M059J (cell line): ENCODE data around the gene ANKRD29. TPM values are rescaled to one million over a fixed set of nuclear protein-coding genes. Genes with fewer than 3 reads are reported as not detected.

ENCODE experiments used
- DNase-seq: peaks from one replicate; pipeline ENCODE4 v3.0.0-alpha.2; 2012; ENCODE audit warnings: low read depth
- total RNA-seq: library from RNA; depleted of rRNA; stranded (reverse); fragments of >200 nt; shearing (Covaris generic); gene quantifications from 2 replicates; pipeline ENCODE4 v1.2.3, GENCODE V29; 2014; rRNA removed

The ANKRD29 gene
- total RNA-seq = 8.3 and 10.6 TPM in 2 replicates

GRCh38 chr18:23662309-23663263 is at the start of gene ANKRD29:
Gene ANKRD29 (minus strand): TSS chr18:23662911. CDS start chr18:23662730, 181 bp downstream.
- DNase-seq = peak; percentile 52

GRCh38 chr18:23712445-23712844 is 49.7 kb upstream of the ANKRD29 start:
- DNase-seq = peak; percentile 51

- DNase-seq = no peak
Observed at GRCh38 chr18:23711426-23711825, 48.7 kb upstream of the ANKRD29 start.

GRCh38 chr18:23710946-23711345 is 48.2 kb upstream of the ANKRD29 start:
- no peak for DNase-seq

GRCh38 chr18:23710068-23710527 is 47.4 kb upstream of the ANKRD29 start:
- peak; percentile 93 for DNase-seq

- no peak for DNase-seq
Observed at GRCh38 chr18:23706971-23707640, 44.4 kb upstream of the ANKRD29 start.

- DNase-seq = no peak
Observed at GRCh38 chr18:23704806-23705205, 42.1 kb upstream of the ANKRD29 start.

- no peak for DNase-seq
Observed at GRCh38 chr18:23703987-23704384, 41.3 kb upstream of the ANKRD29 start.

GRCh38 chr18:23703057-23703986 is 40.6 kb upstream of the ANKRD29 start:
- peak; percentile 78 for DNase-seq

GRCh38 chr18:23702606-23703005 is 39.9 kb upstream of the ANKRD29 start:
- no peak for DNase-seq

- no peak for DNase-seq
Observed at GRCh38 chr18:23701544-23702064, 38.9 kb upstream of the ANKRD29 start.

GRCh38 chr18:23701017-23701416 is 38.3 kb upstream of the ANKRD29 start:
- no peak for DNase-seq

GRCh38 chr18:23694637-23695430 is 32.1 kb upstream of the ANKRD29 start:
- DNase-seq = no peak

GRCh38 chr18:23693846-23694245 is 31.1 kb upstream of the ANKRD29 start:
- peak; percentile 25 for DNase-seq

GRCh38 chr18:23690505-23691068 is 27.9 kb upstream of the ANKRD29 start:
- no peak for DNase-seq

GRCh38 chr18:23689616-23690504 is 27.1 kb upstream of the ANKRD29 start:
- DNase-seq = no peak

GRCh38 chr18:23689031-23689615 is 26.4 kb upstream of the ANKRD29 start, which contains the start of gene LAMA3:
Gene LAMA3 (plus strand): TSS chr18:23689453. CDS start chr18:23689684, 231 bp downstream.
- DNase-seq = peak; percentile 45

- DNase-seq = no peak
Observed at GRCh38 chr18:23688528-23688927, 25.8 kb upstream of the ANKRD29 start.
